Uterus (tissue), 2 donors: Measurements from ENCODE around the gene ACAP1.

Source experiments
- CTCF ChIP-seq, 4 experiments: fragments of 200-600 bp in 2 of 4; fragments of 450-650 bp in 2 of 4; sonication (generic) in 2 of 4; IDR thresholded peaks; one replicate each; pipeline ENCODE4 v1.5.1; 2016 to 2019; ENCODE audit warnings: antibody characterized with exemption in 4 of 4, mild to moderate bottlenecking in 2 of 4, moderate library complexity in 1 of 4
- POLR2A ChIP-seq, 2 donors: fragments of 450-650 bp; IDR thresholded peaks; one replicate each; pipeline ENCODE4 v1.6.1; 2016; ENCODE audit warnings: antibody characterized with exemption in 2 of 2, mild to moderate bottlenecking in 1 of 2, moderate library complexity in 1 of 2

- TF ChIP-seq CTCF (IDR thresholded peaks at IDR 0.05) = no peak
- no peak for TF ChIP-seq POLR2A (IDR thresholded peaks at IDR 0.05)
Observed at GRCh38 chr17:7328840-7329373, 7.4 kb upstream of the ACAP1 start, which contains the start of gene NEURL4.
